ENCODE measurements around the gene ELP1.

DNA sequence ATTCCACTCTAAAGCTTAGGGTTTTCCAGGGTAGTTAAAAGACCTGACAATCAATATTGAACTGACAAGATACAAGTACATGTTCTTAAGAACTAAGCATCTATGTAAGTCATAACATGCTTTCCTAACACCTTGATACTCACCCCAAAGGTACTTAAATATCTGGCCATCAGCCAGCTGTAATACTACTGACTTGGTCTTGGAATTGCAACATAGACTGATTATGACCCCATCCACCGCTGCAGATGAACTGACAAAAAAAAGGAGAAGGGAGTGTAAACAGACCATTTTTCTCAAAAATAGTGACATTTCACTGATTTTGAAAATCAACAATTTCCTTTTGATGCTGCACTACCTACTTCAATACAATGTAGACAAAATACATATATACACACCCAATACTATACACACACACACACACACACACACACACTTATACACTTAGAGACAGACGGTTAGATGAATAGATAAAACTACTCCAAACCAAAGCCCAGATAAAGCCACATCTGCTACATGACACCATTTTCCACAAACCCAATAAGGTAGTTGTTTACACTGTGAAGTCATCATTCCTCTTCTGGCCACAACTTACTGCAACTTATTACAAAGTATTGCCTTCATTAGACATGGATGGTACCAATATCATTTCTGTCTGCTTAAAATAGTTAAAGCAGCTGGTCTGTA, 30.4 kb downstream of the ELP1 start:
- TF ChIP-seq, protein P1, sequence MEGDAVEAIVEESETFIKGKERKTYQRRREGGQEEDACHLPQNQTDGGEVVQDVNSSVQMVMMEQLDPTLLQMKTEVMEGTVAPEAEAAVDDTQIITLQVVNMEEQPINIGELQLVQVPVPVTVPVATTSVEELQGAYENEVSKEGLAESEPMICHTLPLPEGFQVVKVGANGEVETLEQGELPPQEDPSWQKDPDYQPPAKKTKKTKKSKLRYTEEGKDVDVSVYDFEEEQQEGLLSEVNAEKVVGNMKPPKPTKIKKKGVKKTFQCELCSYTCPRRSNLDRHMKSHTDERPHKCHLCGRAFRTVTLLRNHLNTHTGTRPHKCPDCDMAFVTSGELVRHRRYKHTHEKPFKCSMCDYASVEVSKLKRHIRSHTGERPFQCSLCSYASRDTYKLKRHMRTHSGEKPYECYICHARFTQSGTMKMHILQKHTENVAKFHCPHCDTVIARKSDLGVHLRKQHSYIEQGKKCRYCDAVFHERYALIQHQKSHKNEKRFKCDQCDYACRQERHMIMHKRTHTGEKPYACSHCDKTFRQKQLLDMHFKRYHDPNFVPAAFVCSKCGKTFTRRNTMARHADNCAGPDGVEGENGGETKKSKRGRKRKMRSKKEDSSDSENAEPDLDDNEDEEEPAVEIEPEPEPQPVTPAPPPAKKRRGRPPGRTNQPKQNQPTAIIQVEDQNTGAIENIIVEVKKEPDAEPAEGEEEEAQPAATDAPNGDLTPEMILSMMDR (IDR thresholded peaks at IDR 0.05): no peak
- TF ChIP-seq POLR2AphosphoS5 (IDR thresholded peaks at IDR 0.05): no peak
